Neural cell (in vitro differentiated cells): ENCODE data around the gene NOS1AP. TPM values are rescaled to one million over a fixed set of nuclear protein-coding genes. Genes with fewer than 3 reads are reported as not detected.

Experiments used
- H2AFZ ChIP-seq: fragments of 200-600, 300-800 bp; sonication (generic), shearing (Covaris generic); 2 replicates; pipeline ENCODE4 v1.6.0; 2014; ENCODE audit warnings: low read depth, mild to moderate bottlenecking, antibody characterized with exemption, low read length, moderate library complexity
- H3F3A ChIP-seq: fragments of 200-600 bp; shearing (Covaris generic); 2 replicates; pipeline ENCODE4 v1.6.1; 2016; ENCODE audit warnings: mild to moderate bottlenecking, moderate library complexity, mixed read lengths, antibody characterized with exemption, low read length; ENCODE audit not compliant: insufficient read depth, poor library complexity, severe bottlenecking
- H3K27ac ChIP-seq: fragments of 200-600, 300-800 bp; sonication (generic), shearing (Covaris generic); 2 replicates; pipeline ENCODE4 v1.5.1; 2014; ENCODE audit warnings: mild to moderate bottlenecking, low read length, moderate library complexity
- H3K27me3 ChIP-seq: fragments of 300-800, 200-600 bp; sonication (generic), shearing (Covaris generic); 2 replicates; pipeline ENCODE4 v1.6.0; 2014; ENCODE audit warnings: mild to moderate bottlenecking, low read depth, low read length, moderate library complexity; ENCODE audit not compliant: insufficient read depth
- H3K36me3 ChIP-seq: fragments of 300-800, 200-600 bp; sonication (generic), shearing (Covaris generic); 2 replicates; pipeline ENCODE4 v1.5.1; 2014; ENCODE audit warnings: mild to moderate bottlenecking, antibody characterized with exemption, low read length, moderate library complexity; ENCODE audit not compliant: insufficient read depth
- H3K4me2 ChIP-seq: fragments of 300-800, 200-600 bp; sonication (generic), shearing (Covaris generic); 2 replicates; pipeline ENCODE4 v1.6.0; 2014; ENCODE audit warnings: mild to moderate bottlenecking, low read length
- H3K4me3 ChIP-seq: fragments of 300-800, 200-600 bp; sonication (generic), shearing (Covaris generic); 2 replicates; pipeline ENCODE4 v1.5.1; 2014; ENCODE audit warnings: mild to moderate bottlenecking, low read length, moderate library complexity
- H3K79me2 ChIP-seq: fragments of 200-600 bp; shearing (Covaris generic); replicated peaks from 2 replicates; pipeline ENCODE4 v1.6.0; 2014; ENCODE audit warnings: mild to moderate bottlenecking, low read length, moderate library complexity; ENCODE audit not compliant: insufficient read depth
- H3K9ac ChIP-seq: fragments of 300-800, 200-600 bp; sonication (generic), shearing (Covaris generic); 2 replicates; pipeline ENCODE4 v1.6.1; 2016; ENCODE audit warnings: mild to moderate bottlenecking, low read length, mixed read lengths
- H3K9me2 ChIP-seq: fragments of 200-600 bp; shearing (Covaris generic); 2 replicates; pipeline ENCODE4 v1.6.1; 2016; ENCODE audit warnings: mild to moderate bottlenecking, low read length, mixed read lengths; ENCODE audit not compliant: insufficient read depth
- H3K9me3 ChIP-seq: fragments of 200-600, 300-800 bp; sonication (generic), shearing (Covaris generic); 2 replicates; pipeline ENCODE4 v1.6.1; 2016; ENCODE audit warnings: mild to moderate bottlenecking, mixed run types, low read length, moderate library complexity, mixed read lengths
- H4K20me1 ChIP-seq: fragments of 200-600 bp; shearing (Covaris generic); 2 replicates; pipeline ENCODE4 v1.6.1; 2016; ENCODE audit warnings: mild to moderate bottlenecking, mixed run types; ENCODE audit not compliant: insufficient read depth
- EP300 ChIP-seq: fragments of 450-650 bp; conservative IDR thresholded peaks from 2 replicates; pipeline ENCODE4 v1.6.1; 2014; ENCODE audit warnings: antibody characterized with exemption, mild to moderate bottlenecking, moderate library complexity; ENCODE audit not compliant: poor library complexity, severe bottlenecking
- EZH2 ChIP-seq: fragments of 200-600, 300-800 bp; shearing (Covaris generic), sonication (generic); IDR thresholded peaks from 2 replicates; pipeline ENCODE4 v1.6.1; 2014; ENCODE audit warnings: antibody characterized with exemption, low read length, borderline replicate concordance, mild to moderate bottlenecking; ENCODE audit not compliant: insufficient read depth, poor library complexity, severe bottlenecking
- MXI1 ChIP-seq: fragments of 450-650 bp; conservative IDR thresholded peaks from 2 replicates; pipeline ENCODE4 v1.6.1; 2014; ENCODE audit warnings: antibody characterized with exemption, mild to moderate bottlenecking; ENCODE audit not compliant: poor library complexity, severe bottlenecking
- POLR2AphosphoS5 ChIP-seq: IDR thresholded peaks from 2 replicates; pipeline ENCODE4 v1.6.1; 2012
- RAD21 ChIP-seq: fragments of 450-650 bp; conservative IDR thresholded peaks from 2 replicates; pipeline ENCODE4 v1.6.1; 2014; ENCODE audit warnings: antibody characterized with exemption, mild to moderate bottlenecking, moderate library complexity
- SMC3 ChIP-seq: fragments of 450-650 bp; conservative IDR thresholded peaks from 2 replicates; pipeline ENCODE4 v1.6.1; 2014; ENCODE audit warnings: antibody characterized with exemption, mild to moderate bottlenecking, moderate library complexity; ENCODE audit not compliant: poor library complexity
- TAF1 ChIP-seq: IDR thresholded peaks from 2 replicates; pipeline ENCODE4 v1.6.1; 2012; ENCODE audit warnings: low read depth
- polyA plus RNA-seq: library from polyadenylated mRNA; depleted of rRNA; stranded (reverse); fragments of >200 nt; gene quantifications from 2 replicates; pipeline ENCODE4 v1.2.3, GENCODE V29; 2014
- TF ChIP-seq, protein P1 (sequence below): IDR thresholded peaks from 2 replicates; pipeline ENCODE4 v1.6.1; 2012; ENCODE audit warnings: borderline replicate concordance
- TF ChIP-seq, protein P2 (sequence below): fragments of 450-650 bp; IDR thresholded peaks from 2 replicates; pipeline ENCODE4 v1.5.1; 2014; ENCODE audit warnings: antibody characterized with exemption, mild to moderate bottlenecking, moderate library complexity; ENCODE audit not compliant: poor library complexity, severe bottlenecking

The NOS1AP gene
- polyA plus RNA-seq, 1 donor from 2014 or later = 5.3 TPM

GRCh38 chr1:162284206-162284955 lies 214.9 kb downstream of the NOS1AP start:
- no peak overlapping the region for H3K9ac ChIP-seq
- H3K4me2 ChIP-seq = no peak overlapping the region
- no peak for TF ChIP-seq EP300
- no peak for TF ChIP-seq MXI1
- TF ChIP-seq SMC3 = no peak
- TF ChIP-seq POLR2AphosphoS5 = no peak
- TF ChIP-seq, protein P1, sequence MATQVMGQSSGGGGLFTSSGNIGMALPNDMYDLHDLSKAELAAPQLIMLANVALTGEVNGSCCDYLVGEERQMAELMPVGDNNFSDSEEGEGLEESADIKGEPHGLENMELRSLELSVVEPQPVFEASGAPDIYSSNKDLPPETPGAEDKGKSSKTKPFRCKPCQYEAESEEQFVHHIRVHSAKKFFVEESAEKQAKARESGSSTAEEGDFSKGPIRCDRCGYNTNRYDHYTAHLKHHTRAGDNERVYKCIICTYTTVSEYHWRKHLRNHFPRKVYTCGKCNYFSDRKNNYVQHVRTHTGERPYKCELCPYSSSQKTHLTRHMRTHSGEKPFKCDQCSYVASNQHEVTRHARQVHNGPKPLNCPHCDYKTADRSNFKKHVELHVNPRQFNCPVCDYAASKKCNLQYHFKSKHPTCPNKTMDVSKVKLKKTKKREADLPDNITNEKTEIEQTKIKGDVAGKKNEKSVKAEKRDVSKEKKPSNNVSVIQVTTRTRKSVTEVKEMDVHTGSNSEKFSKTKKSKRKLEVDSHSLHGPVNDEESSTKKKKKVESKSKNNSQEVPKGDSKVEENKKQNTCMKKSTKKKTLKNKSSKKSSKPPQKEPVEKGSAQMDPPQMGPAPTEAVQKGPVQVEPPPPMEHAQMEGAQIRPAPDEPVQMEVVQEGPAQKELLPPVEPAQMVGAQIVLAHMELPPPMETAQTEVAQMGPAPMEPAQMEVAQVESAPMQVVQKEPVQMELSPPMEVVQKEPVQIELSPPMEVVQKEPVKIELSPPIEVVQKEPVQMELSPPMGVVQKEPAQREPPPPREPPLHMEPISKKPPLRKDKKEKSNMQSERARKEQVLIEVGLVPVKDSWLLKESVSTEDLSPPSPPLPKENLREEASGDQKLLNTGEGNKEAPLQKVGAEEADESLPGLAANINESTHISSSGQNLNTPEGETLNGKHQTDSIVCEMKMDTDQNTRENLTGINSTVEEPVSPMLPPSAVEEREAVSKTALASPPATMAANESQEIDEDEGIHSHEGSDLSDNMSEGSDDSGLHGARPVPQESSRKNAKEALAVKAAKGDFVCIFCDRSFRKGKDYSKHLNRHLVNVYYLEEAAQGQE = no peak
- H3K9me3 ChIP-seq = no peaks in the 10 kb centered on the region
- no peaks in the 10 kb centered on the region for H3K9me2 ChIP-seq
- H3F3A ChIP-seq = no peaks in the 10 kb centered on the region
- H3K27ac ChIP-seq = no peak overlapping the region
- H3K79me2 ChIP-seq = no peaks in the 10 kb centered on the region
- no peaks in the 10 kb centered on the region for H4K20me1 ChIP-seq
- H3K4me3 ChIP-seq = no peak overlapping the region
- no peaks in the 10 kb centered on the region for H3K27me3 ChIP-seq
- H3K36me3 ChIP-seq = no peaks in the 10 kb centered on the region
- no peak overlapping the region for H2AFZ ChIP-seq

GRCh38 chr1:162285149-162285561 lies 215.7 kb downstream of the NOS1AP start:
- Histone ChIP-seq H3K9me2 (no peaks in the 10 kb centered on the region), H3K36me3 (no peaks in the 10 kb centered on the region), H4K20me1 (no peaks in the 10 kb centered on the region), H3K27ac (no peak overlapping the region), H3K4me3 (no peak overlapping the region), H2AFZ (no peak overlapping the region), H3K27me3 (no peaks in the 10 kb centered on the region), H3K4me2 (no peak overlapping the region), H3K9me3 (no peaks in the 10 kb centered on the region), H3K9ac (no peak overlapping the region), H3K79me2 (no peaks in the 10 kb centered on the region), H3F3A (no peaks in the 10 kb centered on the region)
- TF ChIP-seq POLR2AphosphoS5 (no peak), SMC3 (no peak), EZH2 (no peak), TAF1 (no peak), MXI1 (no peak), EP300 (no peak), RAD21 (no peak)
- TF ChIP-seq, protein P1 = no peak
- TF ChIP-seq, protein P2, sequence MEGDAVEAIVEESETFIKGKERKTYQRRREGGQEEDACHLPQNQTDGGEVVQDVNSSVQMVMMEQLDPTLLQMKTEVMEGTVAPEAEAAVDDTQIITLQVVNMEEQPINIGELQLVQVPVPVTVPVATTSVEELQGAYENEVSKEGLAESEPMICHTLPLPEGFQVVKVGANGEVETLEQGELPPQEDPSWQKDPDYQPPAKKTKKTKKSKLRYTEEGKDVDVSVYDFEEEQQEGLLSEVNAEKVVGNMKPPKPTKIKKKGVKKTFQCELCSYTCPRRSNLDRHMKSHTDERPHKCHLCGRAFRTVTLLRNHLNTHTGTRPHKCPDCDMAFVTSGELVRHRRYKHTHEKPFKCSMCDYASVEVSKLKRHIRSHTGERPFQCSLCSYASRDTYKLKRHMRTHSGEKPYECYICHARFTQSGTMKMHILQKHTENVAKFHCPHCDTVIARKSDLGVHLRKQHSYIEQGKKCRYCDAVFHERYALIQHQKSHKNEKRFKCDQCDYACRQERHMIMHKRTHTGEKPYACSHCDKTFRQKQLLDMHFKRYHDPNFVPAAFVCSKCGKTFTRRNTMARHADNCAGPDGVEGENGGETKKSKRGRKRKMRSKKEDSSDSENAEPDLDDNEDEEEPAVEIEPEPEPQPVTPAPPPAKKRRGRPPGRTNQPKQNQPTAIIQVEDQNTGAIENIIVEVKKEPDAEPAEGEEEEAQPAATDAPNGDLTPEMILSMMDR = no peak
